ENCODE results near the gene SOX15.
"Not testable (repeated sequence)": the region's sequence is repeated elsewhere in the genome, so short reads cannot be mapped to it uniquely, and the experiment has no call there.

The SOX15 gene

GRCh38 chr17:7606280-7606679 lies 16.4 kb upstream of the SOX15 start:
- no peak for DNase-seq

- not testable (repeated sequence) for DNase-seq
Measured at GRCh38 chr17:7597561-7597960, 7.7 kb upstream of the SOX15 start.

- DNase-seq = no peak
Measured at GRCh38 chr17:7593296-7593695, 3.4 kb upstream of the SOX15 start.

- no peak for DNase-seq
Measured at GRCh38 chr17:7592422-7593021, 2.6 kb upstream of the SOX15 start.

- no peak for DNase-seq
Measured at GRCh38 chr17:7591596-7591995, 1.7 kb upstream of the SOX15 start.

GRCh38 chr17:7590743-7591142 lies 849 bp upstream of the SOX15 start:
- no peak for DNase-seq

GRCh38 chr17:7589204-7589868 lies 558 bp downstream of the SOX15 start:
- peak; percentile 77 for DNase-seq

- DNase-seq = no peak
Measured at GRCh38 chr17:7588553-7589203, 1.2 kb downstream of the SOX15 start.

- no peak for DNase-seq
Measured at GRCh38 chr17:7587420-7588151, 2.3 kb downstream of the SOX15 start.

GRCh38 chr17:7586673-7587419 lies 3.0 kb downstream of the SOX15 start:
- no peak for DNase-seq

- peak; percentile 95 for DNase-seq
Measured at GRCh38 chr17:7583253-7584109, 6.4 kb downstream of the SOX15 start, which contains the start of gene MPDU1. Gene MPDU1, plus strand, starts transcription at chr17:7583852. Its CDS starts 11 bp downstream, at chr17:7583863.

- DNase-seq = no peak
Measured at GRCh38 chr17:7582396-7583252, 7.3 kb downstream of the SOX15 start.

- DNase-seq = no peak
Measured at GRCh38 chr17:7580604-7581575, 9.0 kb downstream of the SOX15 start.

- DNase-seq = no peak
Measured at GRCh38 chr17:7579834-7580603, 9.9 kb downstream of the SOX15 start.

- peak; percentile 82 for DNase-seq
Measured at GRCh38 chr17:7579001-7579833, 10.7 kb downstream of the SOX15 start, which contains the start of gene CD68. Gene CD68, plus strand, starts transcription at chr17:7579638. Its CDS starts 40 bp downstream, at chr17:7579678.

- DNase-seq = no peak
Measured at GRCh38 chr17:7577327-7578199, 12.3 kb downstream of the SOX15 start.
